ENCODE results near the gene GPR149.

DNA sequence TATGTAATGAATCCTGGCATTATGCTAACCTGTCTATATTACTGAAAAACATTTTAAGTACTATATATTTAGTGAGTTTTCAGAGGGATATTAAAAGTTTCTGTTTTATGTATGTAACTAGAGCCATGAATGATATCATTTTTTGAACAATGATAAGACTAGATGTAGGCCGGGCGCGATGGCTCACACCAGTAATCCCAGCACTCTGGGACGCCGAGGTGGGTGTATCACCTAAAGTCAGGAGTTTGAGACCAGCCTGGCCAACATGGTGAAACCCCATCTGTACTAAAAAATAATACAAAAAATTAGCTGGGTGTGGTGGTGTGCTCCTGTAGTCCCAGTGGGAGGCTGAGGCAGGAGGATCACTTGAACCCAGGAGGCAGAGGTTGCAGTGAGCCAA lies 139.8 kb downstream of the GPR149 start:
- TF ChIP-seq, protein P1, sequence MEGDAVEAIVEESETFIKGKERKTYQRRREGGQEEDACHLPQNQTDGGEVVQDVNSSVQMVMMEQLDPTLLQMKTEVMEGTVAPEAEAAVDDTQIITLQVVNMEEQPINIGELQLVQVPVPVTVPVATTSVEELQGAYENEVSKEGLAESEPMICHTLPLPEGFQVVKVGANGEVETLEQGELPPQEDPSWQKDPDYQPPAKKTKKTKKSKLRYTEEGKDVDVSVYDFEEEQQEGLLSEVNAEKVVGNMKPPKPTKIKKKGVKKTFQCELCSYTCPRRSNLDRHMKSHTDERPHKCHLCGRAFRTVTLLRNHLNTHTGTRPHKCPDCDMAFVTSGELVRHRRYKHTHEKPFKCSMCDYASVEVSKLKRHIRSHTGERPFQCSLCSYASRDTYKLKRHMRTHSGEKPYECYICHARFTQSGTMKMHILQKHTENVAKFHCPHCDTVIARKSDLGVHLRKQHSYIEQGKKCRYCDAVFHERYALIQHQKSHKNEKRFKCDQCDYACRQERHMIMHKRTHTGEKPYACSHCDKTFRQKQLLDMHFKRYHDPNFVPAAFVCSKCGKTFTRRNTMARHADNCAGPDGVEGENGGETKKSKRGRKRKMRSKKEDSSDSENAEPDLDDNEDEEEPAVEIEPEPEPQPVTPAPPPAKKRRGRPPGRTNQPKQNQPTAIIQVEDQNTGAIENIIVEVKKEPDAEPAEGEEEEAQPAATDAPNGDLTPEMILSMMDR (conservative IDR thresholded peaks at IDR 0.05): no peak
- no peak for TF ChIP-seq ZFX (IDR thresholded peaks at IDR 0.05)
